Mucosa of rectum (tissue), 2 donors: Measurements from ENCODE around the gene RTN4RL1.

ENCODE experiments used
- H3K27ac ChIP-seq, 2 donors: one replicate each; pipeline ENCODE4 v1.7.0; 2013; ENCODE audit warnings: inconsistent platforms in 2 of 2, low read depth in 2 of 2, low read length in 2 of 2
- H3K27me3 ChIP-seq, 2 donors: one replicate each; pipeline ENCODE4 v1.7.0; 2013; ENCODE audit warnings: low read length in 2 of 2; ENCODE audit not compliant: control insufficient read depth in 2 of 2, insufficient read depth in 2 of 2
- H3K36me3 ChIP-seq, 2 donors: one replicate each; pipeline ENCODE4 v1.7.0; 2013; ENCODE audit warnings: low read length in 2 of 2; ENCODE audit not compliant: control insufficient read depth in 2 of 2, insufficient read depth in 2 of 2
- H3K4me1 ChIP-seq, 2 donors: one replicate each; pipeline ENCODE4 v1.7.0; 2013; ENCODE audit warnings: low read length in 2 of 2, mild to moderate bottlenecking in 1 of 2; ENCODE audit not compliant: control insufficient read depth in 2 of 2, insufficient read depth in 2 of 2
- H3K4me3 ChIP-seq, 2 donors: one replicate each; pipeline ENCODE4 v1.7.0; 2013; ENCODE audit warnings: low read length in 2 of 2
- H3K9ac ChIP-seq, 2 donors: one replicate each; pipeline ENCODE4 v1.7.0; 2013; ENCODE audit warnings: low read length in 2 of 2, low read depth in 1 of 2, mild to moderate bottlenecking in 1 of 2
- H3K9me3 ChIP-seq, 2 donors: one replicate each; pipeline ENCODE4 v1.7.0; 2013; ENCODE audit warnings: low read length in 2 of 2; ENCODE audit not compliant: control insufficient read depth in 2 of 2
- donor health status: healthy.
- donor health status: Normal muscosa, but diverticular disease.

Gene RTN4RL1

DNA sequence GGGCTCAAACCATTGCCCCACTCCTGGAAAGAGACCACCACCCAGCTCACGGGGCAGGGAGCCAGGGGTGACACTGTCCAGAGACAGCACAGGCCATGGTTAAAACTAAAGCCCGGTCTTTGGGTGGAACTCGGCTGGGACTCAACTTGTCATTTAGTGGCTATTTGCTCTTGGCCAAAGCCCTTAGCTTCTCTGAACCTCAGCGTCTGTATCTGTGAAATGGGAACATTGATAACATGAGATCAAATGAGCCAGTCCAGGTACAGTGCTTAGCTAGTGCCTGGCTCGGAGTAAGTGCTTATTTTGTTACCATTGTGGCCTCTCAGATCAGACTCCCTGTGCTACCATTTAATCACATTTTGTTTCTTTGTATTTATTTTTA lies 48.5 kb downstream of the RTN4RL1 start:
- Histone ChIP-seq H3K27ac (no peak overlapping the region), H3K27me3 (peaks cover 4 to 8% of the 10 kb centered on the region in 2 donors), H3K9ac (no peak overlapping the region), H3K9me3 (no peaks in the 10 kb centered on the region), H3K36me3 (no peaks in the 10 kb centered on the region), H3K4me1 (no peaks in the 10 kb centered on the region), H3K4me3 (no peak overlapping the region)

DNA sequence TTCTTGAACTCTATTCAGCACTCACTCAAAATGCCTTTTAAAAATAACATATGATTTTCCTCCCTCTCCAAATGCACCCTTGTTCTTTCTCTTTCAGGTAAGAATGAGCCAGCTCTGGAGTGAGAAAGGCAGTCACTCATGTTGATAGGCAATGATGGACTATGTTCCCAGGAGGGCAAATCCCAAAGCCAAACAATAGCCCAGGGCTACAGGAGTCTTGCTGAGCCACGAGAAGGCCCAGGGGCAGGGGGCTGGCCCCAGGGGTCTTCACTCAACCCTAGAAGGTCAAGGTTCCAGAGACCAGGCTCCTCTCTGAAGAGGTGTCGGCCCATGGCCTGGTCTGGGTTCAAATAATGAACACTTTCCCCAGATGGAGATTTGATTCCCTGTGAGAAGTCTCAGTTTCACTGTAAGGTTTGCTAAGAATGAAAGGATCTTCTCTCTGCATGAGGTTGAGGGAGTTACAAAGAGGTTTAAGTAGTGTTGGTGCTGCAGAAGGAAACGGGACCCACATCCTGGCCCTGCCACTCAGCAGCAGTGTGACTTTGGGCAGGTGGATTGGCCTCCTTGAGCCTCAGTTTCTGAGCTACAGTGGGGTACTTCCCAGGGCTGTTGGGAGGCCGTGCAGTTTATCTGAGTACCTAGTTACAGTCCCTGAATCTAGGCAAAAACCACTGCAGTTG lies 49.0 kb downstream of the RTN4RL1 start:
- H3K27me3 ChIP-seq, result peaks cover 4 to 8% of the 10 kb centered on the region in 2 donors

DNA sequence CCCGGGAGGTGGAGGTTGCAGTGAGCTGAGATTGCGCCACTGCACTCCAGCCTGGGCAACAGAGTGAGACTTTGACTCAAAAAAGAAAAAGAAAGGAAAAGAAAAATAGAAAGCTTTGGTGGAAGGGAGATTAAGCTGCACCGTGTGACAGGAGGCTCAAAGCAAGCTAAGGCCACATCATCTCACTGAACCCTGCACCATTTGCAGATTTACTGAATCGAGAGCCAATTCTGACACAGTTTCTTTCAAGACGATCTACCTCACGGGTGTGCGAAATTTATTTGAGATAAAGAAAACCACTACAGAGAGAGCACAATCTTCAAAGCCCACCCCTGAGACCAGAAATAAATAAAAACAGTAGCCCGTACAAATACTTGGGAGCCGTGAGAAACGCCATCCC lies 49.6 kb downstream of the RTN4RL1 start:
- H3K9me3 ChIP-seq, result no peaks in the 10 kb centered on the region
- H3K27ac ChIP-seq, result no peak overlapping the region
- H3K27me3 ChIP-seq, result peaks cover 4 to 8% of the 10 kb centered on the region in 2 donors

More for the DNA sequence above, 49.0 kb downstream of the RTN4RL1 start:
- Histone ChIP-seq H3K9ac (no peak overlapping the region), H3K27ac (no peak overlapping the region), H3K9me3 (no peaks in the 10 kb centered on the region), H3K36me3 (no peaks in the 10 kb centered on the region), H3K4me1 (no peaks in the 10 kb centered on the region), H3K4me3 (no peak overlapping the region)

DNA sequence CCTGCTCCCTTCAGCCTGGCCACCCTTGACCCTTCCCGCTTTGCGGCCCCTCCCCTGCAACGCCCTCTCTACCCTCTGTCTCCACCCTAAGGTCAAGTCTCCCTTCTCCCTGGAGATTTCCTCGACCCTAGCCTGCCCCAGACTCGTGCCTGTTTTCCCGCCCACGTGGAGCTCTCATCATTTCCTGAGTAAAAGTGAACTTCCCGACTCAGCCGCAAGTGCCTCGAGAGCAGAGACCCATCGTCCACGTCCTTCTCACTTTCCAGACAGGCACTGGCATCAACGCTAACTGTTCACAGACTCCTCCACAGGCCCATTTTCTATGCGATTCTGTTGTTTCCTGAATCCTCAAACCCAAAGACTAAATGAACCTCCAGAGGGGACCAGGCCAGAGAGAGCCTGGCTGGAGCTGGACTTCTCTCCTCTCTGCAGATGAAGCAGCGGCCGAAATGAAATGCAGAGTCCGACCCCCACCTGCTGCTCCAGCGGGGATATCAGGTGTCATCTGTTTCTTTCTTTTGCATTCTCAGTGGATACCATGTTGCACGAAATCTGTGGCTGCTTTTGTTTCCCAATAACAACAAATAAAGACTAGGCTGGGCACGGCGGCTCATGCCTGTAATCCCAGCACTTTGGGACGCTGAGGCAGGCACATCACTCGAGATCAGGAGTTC lies 52.5 kb downstream of the RTN4RL1 start:
- no peak overlapping the region for H3K9ac ChIP-seq
- no peak overlapping the region for H3K4me3 ChIP-seq
- no peaks in the 10 kb centered on the region for H3K36me3 ChIP-seq
- H3K27ac ChIP-seq, result no peak overlapping the region
- H3K4me1 ChIP-seq, result no peaks in the 10 kb centered on the region
- no peaks in the 10 kb centered on the region for H3K9me3 ChIP-seq
- peaks cover 3 to 4% of the 10 kb centered on the region in 2 donors for H3K27me3 ChIP-seq

More for the DNA sequence above, 49.6 kb downstream of the RTN4RL1 start:
- H3K4me3 ChIP-seq, result no peak overlapping the region
- H3K9ac ChIP-seq, result no peak overlapping the region
- no peaks in the 10 kb centered on the region for H3K36me3 ChIP-seq
- no peaks in the 10 kb centered on the region for H3K4me1 ChIP-seq

DNA sequence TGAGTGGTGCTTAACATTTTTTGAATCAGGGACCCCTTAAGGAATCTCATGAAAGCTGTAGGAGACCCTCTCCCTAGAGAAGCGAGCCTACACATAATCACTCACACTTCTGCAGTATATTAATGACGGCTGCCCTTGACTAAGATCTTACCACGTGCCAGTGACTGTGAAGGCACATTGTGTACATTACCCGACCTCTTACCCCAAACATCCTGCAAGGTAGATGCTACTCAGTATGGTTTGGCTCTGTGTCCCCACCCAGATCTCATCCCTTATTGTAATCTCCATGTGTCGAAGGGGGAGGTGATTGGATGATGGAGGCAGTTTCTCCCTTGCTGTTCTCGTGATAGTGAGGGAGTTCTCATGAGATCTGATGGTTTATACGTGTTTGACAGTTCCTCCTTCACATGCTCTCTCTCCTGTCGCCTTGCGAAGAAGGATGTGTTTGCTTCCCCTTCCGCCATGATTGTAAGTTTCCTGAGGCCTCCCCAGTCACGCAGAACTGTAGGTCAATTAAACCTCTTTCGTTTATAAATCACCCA lies 54.2 kb downstream of the RTN4RL1 start:
- Histone ChIP-seq H3K9me3 (no peaks in the 10 kb centered on the region), H3K36me3 (no peaks in the 10 kb centered on the region), H3K27ac (no peak overlapping the region), H3K4me1 (no peaks in the 10 kb centered on the region), H3K27me3 (no peaks in the 10 kb centered on the region), H3K4me3 (no peak overlapping the region), H3K9ac (no peak overlapping the region)

DNA sequence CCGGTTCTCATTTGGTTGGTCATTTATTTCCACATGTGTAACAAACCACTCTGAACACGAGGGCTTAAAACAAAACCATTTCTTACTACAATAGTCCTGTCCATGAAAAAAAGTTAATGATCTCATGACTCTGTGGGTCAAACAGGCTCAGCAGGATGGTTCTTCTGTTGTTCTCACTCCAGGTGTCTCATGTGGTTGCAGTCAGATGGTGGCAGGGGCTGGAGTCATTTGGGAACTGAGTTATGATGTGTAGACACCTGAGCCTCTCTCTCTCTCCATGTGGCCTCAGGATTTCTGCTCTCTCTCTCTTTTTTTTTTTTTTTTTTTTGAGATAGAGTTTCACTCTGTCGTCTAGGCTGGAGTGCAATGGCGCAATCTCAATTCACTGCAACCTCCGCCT lies 55.4 kb downstream of the RTN4RL1 start:
- Histone ChIP-seq H3K36me3 (no peaks in the 10 kb centered on the region), H3K4me1 (no peaks in the 10 kb centered on the region), H3K4me3 (no peak overlapping the region), H3K9me3 (no peaks in the 10 kb centered on the region), H3K9ac (no peak overlapping the region), H3K27ac (no peak overlapping the region), H3K27me3 (no peaks in the 10 kb centered on the region)

DNA sequence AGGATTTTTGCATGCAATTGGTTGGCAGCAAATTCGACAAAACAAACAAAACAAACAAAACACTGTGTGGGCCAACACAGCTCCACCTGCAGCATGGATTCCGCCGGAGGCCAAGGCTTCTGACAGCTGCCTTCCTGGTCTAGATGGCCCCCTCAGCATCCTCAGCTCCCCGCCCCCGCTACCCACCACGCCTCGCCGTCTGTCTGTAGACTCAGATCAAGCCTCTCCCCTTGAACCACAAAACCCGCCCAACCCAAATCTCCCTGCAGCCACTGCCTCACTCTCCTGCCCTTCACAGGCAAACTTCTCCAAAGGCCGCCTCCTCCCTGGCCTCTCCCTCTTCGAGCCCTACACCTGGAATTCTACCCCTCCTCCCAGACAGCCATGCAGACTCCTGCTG lies 57.9 kb downstream of the RTN4RL1 start:
- H3K27me3 ChIP-seq, result no peaks in the 10 kb centered on the region
- no peaks in the 10 kb centered on the region for H3K36me3 ChIP-seq
- H3K27ac ChIP-seq, result no peak overlapping the region
- H3K9me3 ChIP-seq, result no peaks in the 10 kb centered on the region
- H3K4me3 ChIP-seq, result no peak overlapping the region
- no peak overlapping the region for H3K9ac ChIP-seq
- H3K4me1 ChIP-seq, result no peaks in the 10 kb centered on the region

DNA sequence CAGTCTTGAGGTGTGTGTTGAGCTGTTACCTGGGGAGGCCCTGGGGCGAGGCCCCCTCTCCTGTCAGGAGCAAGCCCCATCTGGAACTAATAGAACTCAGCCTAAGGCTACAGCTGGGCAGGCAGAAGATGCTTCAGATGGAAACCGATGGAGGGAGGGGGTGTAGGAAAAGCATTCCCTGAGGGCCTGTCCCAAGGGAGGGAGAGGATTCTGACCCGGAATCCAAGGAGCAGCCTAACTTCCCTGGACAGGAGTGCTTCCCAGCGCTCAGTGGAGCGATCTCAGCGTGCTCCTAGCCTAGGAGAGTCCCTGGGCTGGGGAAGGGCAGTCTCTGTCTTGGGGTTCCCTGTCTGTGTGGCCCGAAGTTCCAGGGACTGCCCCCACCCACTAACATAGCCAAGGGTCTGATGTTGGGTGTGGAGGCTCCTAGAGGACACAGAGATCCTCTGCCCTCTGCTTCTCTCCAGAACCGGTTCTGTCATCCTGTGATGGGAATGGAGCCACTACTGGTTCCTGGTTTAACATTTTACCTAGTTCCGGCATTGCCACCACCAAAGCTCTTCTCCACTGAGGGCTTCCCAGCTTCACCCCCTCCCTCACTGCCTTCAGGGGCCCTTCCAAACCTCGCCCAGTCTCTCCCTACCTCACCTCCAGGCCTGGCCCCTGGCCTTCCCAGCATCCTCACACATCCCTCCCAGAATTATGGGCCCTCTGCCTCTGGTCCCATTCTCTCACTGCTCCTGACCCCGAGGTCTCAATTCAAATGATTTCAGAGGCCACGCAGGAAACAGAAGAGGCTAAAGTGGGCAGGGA lies 58.7 kb downstream of the RTN4RL1 start:
- Histone ChIP-seq H3K36me3 (no peaks in the 10 kb centered on the region), H3K27ac (no peak overlapping the region), H3K4me1 (no peaks in the 10 kb centered on the region), H3K9me3 (no peaks in the 10 kb centered on the region), H3K4me3 (no peak overlapping the region), H3K27me3 (no peaks in the 10 kb centered on the region), H3K9ac (no peak overlapping the region)

DNA sequence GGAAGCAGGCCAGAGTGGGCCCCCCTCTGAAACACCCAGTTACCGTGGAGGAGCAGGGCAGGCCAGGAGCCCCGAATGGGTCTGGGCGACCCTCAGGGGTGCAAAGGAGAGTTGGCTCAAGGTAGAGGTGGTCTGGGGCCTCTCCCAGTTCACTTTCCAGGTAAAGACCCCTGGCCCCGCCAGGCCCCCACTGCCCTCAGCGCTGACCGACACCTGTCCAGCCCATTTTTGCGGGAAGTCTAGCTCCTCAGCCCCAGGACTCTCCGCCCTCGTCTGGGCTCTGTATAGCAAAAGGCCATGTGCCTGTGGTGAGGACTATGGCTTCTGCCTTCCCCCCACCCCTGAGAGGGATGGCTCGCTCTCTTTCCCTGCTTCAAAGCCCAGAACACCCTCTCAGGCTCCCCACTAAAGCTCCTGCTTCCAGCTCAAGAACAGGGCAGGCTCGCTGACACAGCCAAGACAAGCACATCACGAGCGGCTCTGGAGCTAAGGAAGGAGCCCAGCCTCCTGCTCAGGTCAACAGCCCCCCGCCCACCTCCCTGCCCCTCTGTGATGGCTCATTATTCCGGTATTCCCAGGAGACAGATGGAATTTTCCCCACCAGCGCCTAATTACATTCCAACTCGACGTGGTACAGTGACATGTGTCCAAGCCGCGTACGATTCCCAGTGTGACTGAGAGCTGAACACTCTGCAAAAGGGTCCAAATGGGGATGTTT lies 59.4 kb downstream of the RTN4RL1 start:
- Histone ChIP-seq H3K4me3 (no peak overlapping the region), H3K9me3 (no peaks in the 10 kb centered on the region), H3K9ac (no peak overlapping the region), H3K36me3 (no peaks in the 10 kb centered on the region), H3K4me1 (peaks cover 0 to 3% of the 10 kb centered on the region in 2 donors), H3K27ac (no peak overlapping the region), H3K27me3 (no peaks in the 10 kb centered on the region)
